Activated naive CD4-positive, alpha-beta T cell treated with anti-CD3 and anti-CD28 coated beads, Interleukin-2, amount 10 ng/mL, durations not matched to agents 7 days and 5 days (primary cell): ENCODE measurements around the gene CRACR2B.

Source experiments
- CTCF ChIA-PET: fragments of 350-600 bp; sonication (Branson Sonifier 250); formaldehyde crosslinking; loops from one replicate; lab custom pipeline; 2021; ENCODE audit warnings: antibody characterized with exemption; lab: Charles Lee
- DNase-seq: peaks from one replicate; pipeline ENCODE4 v3.0.0-alpha.2; 2020
- H3K27ac Mint-ChIP-seq: one replicate; pipeline ENCODE4 v1.8.0; 2021; ENCODE audit warnings: mild to moderate bottlenecking, moderate library complexity, mixed read lengths
- H3K27me3 Mint-ChIP-seq: one replicate; pipeline ENCODE4 v1.8.0; 2021; ENCODE audit warnings: mild to moderate bottlenecking, mixed read lengths
- H3K36me3 Mint-ChIP-seq: one replicate; pipeline ENCODE4 v1.8.0; 2021; ENCODE audit warnings: mixed read lengths
- H3K4me1 Mint-ChIP-seq: one replicate; pipeline ENCODE4 v1.8.0; 2021; ENCODE audit warnings: mixed read lengths
- H3K4me3 Mint-ChIP-seq: one replicate; pipeline ENCODE4 v1.8.0; 2021; ENCODE audit warnings: mild to moderate bottlenecking, moderate library complexity, mixed read lengths
- H3K9me3 Mint-ChIP-seq: one replicate; pipeline ENCODE4 v1.8.0; 2021; ENCODE audit warnings: mixed read lengths

The CRACR2B gene

DNA sequence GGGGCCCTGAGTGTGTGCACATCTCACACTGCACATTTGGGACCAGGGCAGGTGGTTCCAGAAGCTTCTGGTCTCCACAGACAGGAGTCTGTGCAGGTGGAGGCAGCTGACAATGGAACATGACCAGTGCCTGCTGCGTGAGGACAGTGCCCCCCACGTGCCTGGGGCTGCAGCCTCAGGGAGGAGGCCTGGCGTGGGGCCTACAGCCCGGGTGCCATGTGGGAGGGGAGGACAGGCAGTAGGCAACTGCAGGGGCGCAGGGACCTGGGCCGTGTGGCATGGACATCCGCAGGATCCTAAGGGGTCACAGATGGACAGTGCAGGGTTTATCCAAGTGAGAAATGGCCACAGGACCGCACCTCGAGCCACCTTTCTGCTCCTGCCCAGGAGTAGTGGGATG lies 43.8 kb downstream of the CRACR2B start:
- Mint-ChIP-seq H3K4me1 (no peaks in the 10 kb centered on the region), H3K27me3 (no peaks in the 10 kb centered on the region), H3K9me3 (no peaks in the 10 kb centered on the region), H3K36me3 (no peaks in the 10 kb centered on the region), H3K4me3 (no peak overlapping the region), H3K27ac (no peak overlapping the region)
- CTCF ChIA-PET, result no interaction called here
- no peak for DNase-seq

DNA sequence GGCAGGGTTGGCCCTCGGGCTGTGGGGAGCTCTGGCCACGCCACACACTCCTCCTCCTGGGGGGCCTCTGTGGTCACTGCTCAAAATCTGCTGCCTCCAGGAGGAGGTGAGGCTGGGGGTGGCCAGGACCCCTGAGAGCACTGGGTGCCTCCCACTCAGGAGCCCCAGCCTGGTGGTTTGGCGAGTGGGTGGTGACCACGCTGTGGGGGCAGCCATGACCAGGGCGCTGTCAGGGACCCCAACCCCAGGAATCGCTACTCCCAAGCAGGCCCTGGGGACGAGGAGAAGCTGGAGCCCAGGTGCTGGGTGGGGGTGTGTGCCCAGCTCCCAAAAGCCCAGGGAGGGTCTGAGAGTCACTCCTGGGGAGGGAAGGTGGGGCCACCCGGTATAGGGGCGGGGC lies 45.1 kb downstream of the CRACR2B start:
- Mint-ChIP-seq H3K36me3 (peaks cover 1% of the 10 kb centered on the region), H3K4me1 (no peaks in the 10 kb centered on the region), H3K27me3 (no peaks in the 10 kb centered on the region), H3K27ac (no peak overlapping the region), H3K4me3 (no peak overlapping the region), H3K9me3 (no peaks in the 10 kb centered on the region)
- CTCF ChIA-PET, result no interaction called here
- DNase-seq, result no peak

DNA sequence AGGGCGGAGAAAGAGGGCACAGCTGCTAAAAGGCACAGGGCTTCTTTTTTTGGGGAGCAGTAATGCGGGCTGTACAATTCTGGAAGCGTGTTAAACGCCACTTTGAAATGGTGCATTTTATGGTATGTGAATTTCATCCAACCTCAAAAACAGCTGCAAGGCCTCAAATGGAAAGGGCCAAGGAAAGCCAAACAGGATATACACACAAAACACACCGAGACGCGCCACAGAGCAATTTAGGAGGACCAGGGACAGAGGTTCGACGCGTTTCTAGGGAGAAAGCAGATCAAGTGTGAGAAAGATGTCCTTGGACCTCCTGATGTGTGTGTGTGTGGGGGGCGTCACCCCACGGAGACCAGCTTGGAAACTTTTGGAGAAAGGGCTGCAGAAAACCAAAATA lies 46.0 kb downstream of the CRACR2B start:
- CTCF ChIA-PET, result no interaction called here
- no peak overlapping the region for H3K4me3 Mint-ChIP-seq
- H3K4me1 Mint-ChIP-seq, result no peaks in the 10 kb centered on the region
- no peaks in the 10 kb centered on the region for H3K9me3 Mint-ChIP-seq
- H3K27me3 Mint-ChIP-seq, result no peaks in the 10 kb centered on the region
- H3K27ac Mint-ChIP-seq, result no peak overlapping the region
- DNase-seq, result no peak
- peaks cover 1% of the 10 kb centered on the region for H3K36me3 Mint-ChIP-seq

DNA sequence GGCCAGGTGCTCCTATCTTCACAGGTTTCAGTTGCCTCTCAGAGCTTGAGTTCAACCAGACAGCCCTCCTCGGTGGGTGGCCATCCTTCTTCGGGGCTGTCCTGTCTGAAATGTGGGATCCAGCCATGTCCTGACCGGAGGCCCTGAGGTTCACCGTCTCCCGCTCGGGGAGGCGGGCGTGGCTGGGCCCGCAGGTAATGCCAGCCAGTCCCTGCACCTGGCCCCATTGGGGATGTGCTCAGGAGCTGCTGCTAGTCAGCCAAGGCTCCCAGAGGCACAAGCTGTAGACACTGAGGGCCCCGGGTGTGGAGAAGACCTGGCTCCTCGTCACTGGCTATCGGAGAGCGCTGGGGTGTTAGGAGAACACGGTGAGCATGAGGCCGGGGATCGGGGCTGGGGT lies 47.5 kb downstream of the CRACR2B start:
- Mint-ChIP-seq H3K4me1 (no peaks in the 10 kb centered on the region), H3K4me3 (no peak overlapping the region), H3K27me3 (no peaks in the 10 kb centered on the region), H3K36me3 (peaks cover 1% of the 10 kb centered on the region), H3K9me3 (no peaks in the 10 kb centered on the region), H3K27ac (no peak overlapping the region)
- DNase-seq, result no peak
- CTCF ChIA-PET, result no interaction called here

DNA sequence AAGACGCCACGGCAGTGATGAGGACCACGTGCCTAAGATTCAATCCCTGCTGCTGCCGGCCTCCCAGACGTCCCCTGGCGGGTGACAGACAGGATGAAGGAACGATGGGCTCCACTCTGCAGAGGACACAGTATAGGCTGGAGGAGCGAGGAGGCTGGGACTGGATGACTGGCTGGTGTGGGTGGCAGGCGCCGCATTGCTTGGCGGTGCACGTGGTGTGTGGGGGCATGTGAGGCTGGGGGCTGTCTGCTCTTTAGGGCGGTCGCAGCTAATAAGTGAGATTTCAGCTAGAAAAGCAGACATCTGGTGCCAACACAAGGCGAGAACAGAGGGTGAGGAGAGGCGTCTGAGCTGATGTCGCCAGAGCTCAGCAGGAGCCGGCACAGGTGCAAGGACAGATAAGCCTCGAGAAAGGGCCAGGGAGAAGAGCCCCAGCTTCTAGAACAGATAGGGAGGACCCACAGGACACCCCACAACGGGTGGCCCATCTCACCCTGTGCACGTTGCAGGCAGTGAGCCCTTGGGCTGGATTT lies 48.1 kb downstream of the CRACR2B start:
- no peak for DNase-seq
- no peaks in the 10 kb centered on the region for H3K27me3 Mint-ChIP-seq
- H3K27ac Mint-ChIP-seq, result peak overlapping the region; percentile 69
- CTCF ChIA-PET, result no interaction called here
- H3K9me3 Mint-ChIP-seq, result no peaks in the 10 kb centered on the region
- peaks cover 1% of the 10 kb centered on the region for H3K36me3 Mint-ChIP-seq
- H3K4me1 Mint-ChIP-seq, result no peaks in the 10 kb centered on the region
- no peak overlapping the region for H3K4me3 Mint-ChIP-seq

DNA sequence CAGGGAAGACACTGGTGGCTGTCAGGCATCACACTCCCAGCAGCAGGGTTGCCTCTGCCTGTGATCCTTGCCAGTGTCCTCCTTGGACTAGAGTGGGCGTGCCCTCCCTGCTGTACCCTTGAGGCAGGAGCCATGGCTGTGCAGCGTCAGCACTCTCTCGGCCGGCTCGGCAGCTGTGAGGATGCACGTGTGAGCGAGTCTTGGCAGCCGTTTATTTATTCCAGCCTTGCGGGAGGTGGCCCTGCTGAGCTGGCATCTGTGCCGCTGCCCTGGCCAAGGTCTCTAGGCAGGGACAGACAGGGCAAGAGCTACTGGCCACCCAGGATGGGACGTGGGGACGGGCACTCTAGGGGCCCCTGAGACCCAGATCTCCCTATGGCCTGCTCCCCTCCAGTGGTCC lies 48.8 kb downstream of the CRACR2B start:
- Mint-ChIP-seq H3K36me3 (peaks cover 1% of the 10 kb centered on the region), H3K9me3 (no peaks in the 10 kb centered on the region), H3K27ac (no peak overlapping the region), H3K27me3 (no peaks in the 10 kb centered on the region), H3K4me3 (no peak overlapping the region), H3K4me1 (no peaks in the 10 kb centered on the region)
- CTCF ChIA-PET, result no interaction called here
- no peak for DNase-seq

DNA sequence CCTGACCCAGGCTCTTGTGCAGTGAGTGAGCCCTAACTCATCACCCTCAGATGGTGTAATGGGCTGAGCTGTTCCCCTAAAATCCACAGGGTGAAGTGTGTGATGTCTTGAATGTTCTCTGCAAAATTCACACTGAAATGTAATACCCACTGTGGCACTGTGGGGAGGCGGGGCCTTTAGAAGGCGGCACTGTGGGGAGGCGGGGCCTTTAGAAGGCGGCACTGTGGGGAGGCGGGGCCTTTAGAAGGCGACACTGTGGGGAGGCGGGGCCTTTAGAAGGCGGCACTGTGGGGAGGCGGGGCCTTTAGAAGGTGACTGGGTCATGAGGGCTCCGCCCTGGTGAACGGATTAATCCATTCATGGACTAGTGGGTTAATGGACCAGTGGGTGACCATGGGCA lies 49.8 kb downstream of the CRACR2B start:
- DNase-seq, result peak; percentile 44
- H3K27me3 Mint-ChIP-seq, result no peaks in the 10 kb centered on the region
- peaks cover 6% of the 10 kb centered on the region for H3K36me3 Mint-ChIP-seq
- H3K4me1 Mint-ChIP-seq, result no peaks in the 10 kb centered on the region
- H3K4me3 Mint-ChIP-seq, result no peak overlapping the region
- no peaks in the 10 kb centered on the region for H3K9me3 Mint-ChIP-seq
- H3K27ac Mint-ChIP-seq, result no peak overlapping the region
- CTCF ChIA-PET, result no interaction called here

DNA sequence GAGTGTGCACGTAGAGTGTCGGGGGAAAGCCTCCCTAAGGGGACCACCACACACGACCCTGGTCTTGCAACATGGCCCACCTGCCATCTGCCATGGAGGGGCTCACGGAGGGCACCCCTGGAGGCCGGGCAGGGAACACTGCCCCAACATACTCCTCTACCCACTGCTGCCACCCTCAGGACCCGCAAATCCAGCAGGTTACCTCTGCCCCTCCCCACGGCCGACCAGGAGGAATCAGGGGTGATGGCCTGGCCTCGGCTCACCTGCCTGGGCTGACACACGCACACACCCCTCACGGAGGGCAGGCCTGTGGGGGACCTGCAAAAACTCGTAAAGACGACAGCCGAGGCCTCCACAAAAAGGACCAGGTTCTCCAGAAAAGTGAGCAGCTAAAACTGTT lies 52.7 kb downstream of the CRACR2B start:
- no peak for DNase-seq
- Mint-ChIP-seq H3K4me3 (no peak overlapping the region), H3K27me3 (no peaks in the 10 kb centered on the region), H3K9me3 (no peaks in the 10 kb centered on the region), H3K36me3 (peaks cover 7% of the 10 kb centered on the region), H3K4me1 (no peaks in the 10 kb centered on the region), H3K27ac (no peak overlapping the region)
- CTCF ChIA-PET, result no interaction called here
